HepG2 (cell line): Measurements from ENCODE around the gene CENPB. TPM values are rescaled to one million over a fixed set of nuclear protein-coding genes. Genes with fewer than 3 reads are reported as not detected.

Experiments
- BRD4 ChIP-seq: sonication (generic); formaldehyde crosslinking; IDR thresholded peaks from 2 replicates; pipeline ENCODE4 v1.4.0; 2020; ENCODE audit warnings: missing genetic modification reagents
- MZF1 ChIP-seq: sonication (generic); formaldehyde crosslinking; IDR thresholded peaks from 2 replicates; pipeline ENCODE4 v1.8.1; 2023; ENCODE audit warnings: mild to moderate bottlenecking, missing genetic modification reagents, borderline replicate concordance
- PCBP1 ChIP-seq: fragments of 200-400 bp; formaldehyde crosslinking; IDR thresholded peaks from 2 replicates; pipeline ENCODE4 v1.6.1; 2017; ENCODE audit warnings: mild to moderate bottlenecking, low read depth, low read length, borderline replicate concordance
- PHB2 ChIP-seq: fragments of 450-650 bp; IDR thresholded peaks from 2 replicates; pipeline ENCODE4 v1.6.1; 2018; ENCODE audit not compliant: partially characterized antibody
- RFX3 ChIP-seq: IDR thresholded peaks from 2 replicates; pipeline ENCODE4 v1.6.1; 2016; ENCODE audit warnings: missing biosample characterization, missing genetic modification reagents
- TBL1XR1 ChIP-seq: fragments of 150-350 bp; IDR thresholded peaks from 2 replicates; pipeline ENCODE4 v1.6.1; 2014; ENCODE audit warnings: borderline replicate concordance, low read length; ENCODE audit not compliant: partially characterized antibody
- TBP ChIP-seq: sonication (generic); formaldehyde crosslinking; IDR thresholded peaks from 2 replicates; pipeline ENCODE4 v1.5.0; 2020; ENCODE audit warnings: missing genetic modification reagents
- TBX3 ChIP-seq: fragments of 450-650 bp; IDR thresholded peaks from 2 replicates; pipeline ENCODE4 v1.6.1; 2017; ENCODE audit warnings: antibody characterized with exemption, mild to moderate bottlenecking, inconsistent platforms, borderline replicate concordance
- TFDP1 ChIP-seq: IDR thresholded peaks from 2 replicates; pipeline ENCODE4 v1.6.1; 2016; ENCODE audit warnings: missing compliant biosample characterization, missing genetic modification reagents, borderline replicate concordance
- XRCC5 ChIP-seq: fragments of 200-400 bp; formaldehyde crosslinking; optimal IDR thresholded peaks from 2 replicates; pipeline ENCODE3; 2017; ENCODE audit warnings: mild to moderate bottlenecking, low read length
- ZBTB43 ChIP-seq: sonication (generic); formaldehyde crosslinking; conservative IDR thresholded peaks from 2 replicates; pipeline ENCODE4 v1.4.0; 2020; ENCODE audit warnings: missing genetic modification reagents
- ZBTB8A ChIP-seq: sonication (generic); formaldehyde crosslinking; IDR thresholded peaks from 2 replicates; pipeline ENCODE4 v1.4.0; 2020; ENCODE audit warnings: mild to moderate bottlenecking, low read depth, missing genetic modification reagents, borderline replicate concordance
- ZFP1 ChIP-seq: IDR thresholded peaks from 2 replicates; pipeline ENCODE4 v1.6.1; 2016
- ZKSCAN5 ChIP-seq: sonication (generic); formaldehyde crosslinking; IDR thresholded peaks from 2 replicates; pipeline ENCODE4 v1.5.1; 2020; ENCODE audit warnings: mild to moderate bottlenecking, missing genetic modification reagents
- ZMYM3 ChIP-seq: sonication (generic); formaldehyde crosslinking; IDR thresholded peaks from 2 replicates; pipeline ENCODE4 v1.5.1; 2020; ENCODE audit warnings: mild to moderate bottlenecking, missing genetic modification reagents
- ZNF101 ChIP-seq: sonication (generic); formaldehyde crosslinking; IDR thresholded peaks from 2 replicates; pipeline ENCODE4 v1.4.0; 2020; ENCODE audit warnings: mild to moderate bottlenecking, low read depth, missing genetic modification reagents, borderline replicate concordance
- ZNF234 ChIP-seq: sonication (generic); formaldehyde crosslinking; conservative IDR thresholded peaks from 2 replicates; pipeline ENCODE4 v1.5.1; 2020; ENCODE audit warnings: mild to moderate bottlenecking, missing genetic modification reagents
- ZNF382 ChIP-seq: sonication (generic); formaldehyde crosslinking; IDR thresholded peaks from 2 replicates; pipeline ENCODE4 v1.5.0; 2020; ENCODE audit warnings: missing genetic modification reagents, mild to moderate bottlenecking, borderline replicate concordance
- ZNF577 ChIP-seq: sonication (generic); formaldehyde crosslinking; IDR thresholded peaks from 2 replicates; pipeline ENCODE4 v1.4.0; 2020; ENCODE audit warnings: mild to moderate bottlenecking, low read depth, missing genetic modification reagents, borderline replicate concordance
- ZNF709 ChIP-seq: sonication (generic); formaldehyde crosslinking; IDR thresholded peaks from 2 replicates; pipeline ENCODE4 v1.5.0; 2020; ENCODE audit warnings: mild to moderate bottlenecking, missing genetic modification reagents
- polyA plus RNA-seq, 8 experiments: library from polyadenylated mRNA; depleted of rRNA in 3 of 8; stranded (reverse) in 7 of 8; unstranded in 1 of 8; fragments of >200 nt; fragmentation: Illumina TruSeq in 4 of 8; extraction: Trizol in 4 of 8; gene quantifications; 2 replicates each; pipeline versions ENCODE4 v1.2.1 to v1.2.3, GENCODE V29; 2011 to 2016; ENCODE audit warnings: low read depth in 4 of 8, missing spikeins in 1 of 8, mixed read lengths in 1 of 8; ENCODE audit not compliant: insufficient read depth in 1 of 8
- total RNA-seq, 5 experiments: library from RNA; depleted of rRNA; stranded (reverse); fragments of >200 nt; fragmentation: Illumina TruSeq; extraction: Trizol; gene quantifications; 2 replicates each; pipeline ENCODE4 v1.2.3, GENCODE V29; 2016; ENCODE audit warnings: low read depth in 1 of 5
- TF ChIP-seq, protein P1 (sequence below): sonication (generic); formaldehyde crosslinking; IDR thresholded peaks from 2 replicates; pipeline ENCODE4 v1.5.1; 2020; ENCODE audit warnings: missing genetic modification reagents, mild to moderate bottlenecking, borderline replicate concordance
- TF ChIP-seq, protein P2 (sequence below): sonication (generic); formaldehyde crosslinking; IDR thresholded peaks from 2 replicates; pipeline ENCODE4 v1.4.0; 2020; ENCODE audit warnings: missing genetic modification reagents; ENCODE audit errors: not compliant biosample characterization
- TF ChIP-seq, protein P3 (sequence below): sonication (generic); formaldehyde crosslinking; IDR thresholded peaks from 2 replicates; pipeline ENCODE4 v1.4.0; 2020; ENCODE audit warnings: missing genetic modification reagents

Gene CENPB
- total and polyA plus RNA-seq, 2 of the 13 experiments (the other 11 are each of a cell fraction or from before 2014, with no cell fraction given), result 10.4 to 54.5 TPM

GRCh38 chr20:3795511-3796468, 9.2 kb upstream of the CENPB start, which contains the start of gene CDC25B (continued):
- TF ChIP-seq TBX3 (peak; percentile 52; the same call in 1 of the 2 replicates), ZNF709 (no peak), ZNF101 (CRISPR knock-in tag) (0 out of 2 replicates have a peak, but pooled peaks have one; percentile 75), ZKSCAN5 (CRISPR knock-in tag) (no peak), XRCC5 (peak; percentile 87), ZNF382 (CRISPR knock-in tag) (no peak), ZNF577 (CRISPR knock-in tag) (0 out of 2 replicates have a peak, but pooled peaks have one; percentile 59), RFX3 (CRISPR knock-in tag) (no peak), ZNF234 (CRISPR knock-in tag) (no peak), ZBTB8A (CRISPR knock-in tag) (no peak), ZFP1 (CRISPR knock-in tag) (0 out of 2 replicates have a peak, but pooled peaks have one; percentile 10), TBL1XR1 (peak; percentile 25), PHB2 (no peak), TBP (CRISPR knock-in tag) (no peak), MZF1 (CRISPR knock-in tag) (peak; percentile 76; the same call in 1 of the 2 replicates), TFDP1 (peak; percentile 94), ZBTB43 (CRISPR knock-in tag) (0 out of 2 replicates have a peak, but pooled peaks have one; percentile 22), PCBP1 (peak; percentile 100), ZMYM3 (CRISPR knock-in tag) (peak; percentile 100), BRD4 (no peak)
- TF ChIP-seq, protein P1, sequence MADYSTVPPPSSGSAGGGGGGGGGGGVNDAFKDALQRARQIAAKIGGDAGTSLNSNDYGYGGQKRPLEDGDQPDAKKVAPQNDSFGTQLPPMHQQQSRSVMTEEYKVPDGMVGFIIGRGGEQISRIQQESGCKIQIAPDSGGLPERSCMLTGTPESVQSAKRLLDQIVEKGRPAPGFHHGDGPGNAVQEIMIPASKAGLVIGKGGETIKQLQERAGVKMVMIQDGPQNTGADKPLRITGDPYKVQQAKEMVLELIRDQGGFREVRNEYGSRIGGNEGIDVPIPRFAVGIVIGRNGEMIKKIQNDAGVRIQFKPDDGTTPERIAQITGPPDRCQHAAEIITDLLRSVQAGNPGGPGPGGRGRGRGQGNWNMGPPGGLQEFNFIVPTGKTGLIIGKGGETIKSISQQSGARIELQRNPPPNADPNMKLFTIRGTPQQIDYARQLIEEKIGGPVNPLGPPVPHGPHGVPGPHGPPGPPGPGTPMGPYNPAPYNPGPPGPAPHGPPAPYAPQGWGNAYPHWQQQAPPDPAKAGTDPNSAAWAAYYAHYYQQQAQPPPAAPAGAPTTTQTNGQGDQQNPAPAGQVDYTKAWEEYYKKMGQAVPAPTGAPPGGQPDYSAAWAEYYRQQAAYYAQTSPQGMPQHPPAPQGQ, result no peak
- TF ChIP-seq, protein P2, sequence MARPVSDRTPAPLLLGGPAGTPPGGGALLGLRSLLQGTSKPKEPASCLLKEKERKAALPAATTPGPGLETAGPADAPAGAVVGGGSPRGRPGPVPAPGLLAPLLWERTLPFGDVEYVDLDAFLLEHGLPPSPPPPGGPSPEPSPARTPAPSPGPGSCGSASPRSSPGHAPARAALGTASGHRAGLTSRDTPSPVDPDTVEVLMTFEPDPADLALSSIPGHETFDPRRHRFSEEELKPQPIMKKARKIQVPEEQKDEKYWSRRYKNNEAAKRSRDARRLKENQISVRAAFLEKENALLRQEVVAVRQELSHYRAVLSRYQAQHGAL (CRISPR knock-in tag), result no peak
- TF ChIP-seq, protein P3, sequence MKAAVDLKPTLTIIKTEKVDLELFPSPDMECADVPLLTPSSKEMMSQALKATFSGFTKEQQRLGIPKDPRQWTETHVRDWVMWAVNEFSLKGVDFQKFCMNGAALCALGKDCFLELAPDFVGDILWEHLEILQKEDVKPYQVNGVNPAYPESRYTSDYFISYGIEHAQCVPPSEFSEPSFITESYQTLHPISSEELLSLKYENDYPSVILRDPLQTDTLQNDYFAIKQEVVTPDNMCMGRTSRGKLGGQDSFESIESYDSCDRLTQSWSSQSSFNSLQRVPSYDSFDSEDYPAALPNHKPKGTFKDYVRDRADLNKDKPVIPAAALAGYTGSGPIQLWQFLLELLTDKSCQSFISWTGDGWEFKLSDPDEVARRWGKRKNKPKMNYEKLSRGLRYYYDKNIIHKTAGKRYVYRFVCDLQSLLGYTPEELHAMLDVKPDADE (CRISPR knock-in tag), result no peak
